ENCODE data around the gene TMEM140.

DNA sequence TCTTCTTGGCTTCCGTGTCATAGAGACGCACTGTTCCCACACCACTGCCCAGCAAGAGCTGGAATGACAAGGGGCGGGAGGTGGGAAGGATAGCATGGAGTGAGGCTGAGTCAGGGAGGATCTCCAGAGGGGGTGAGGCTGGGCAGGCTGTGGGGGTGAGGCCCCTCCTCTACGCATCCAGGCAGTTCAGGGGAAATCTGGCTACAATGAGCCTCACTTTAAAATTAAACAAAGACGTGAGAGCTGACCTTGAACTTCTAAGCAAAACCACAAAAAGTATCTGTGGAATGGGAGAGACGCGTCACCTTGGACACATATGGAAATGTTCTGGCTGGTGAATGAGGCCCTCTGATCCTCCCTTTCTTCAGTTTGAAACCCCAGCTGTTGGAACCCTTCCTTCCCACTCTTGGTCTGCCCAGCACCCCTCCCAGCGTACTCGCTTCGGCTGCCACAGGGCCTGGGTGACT, 45.8 kb downstream of the TMEM140 start:
- TF ChIP-seq POLR2AphosphoS5 (IDR thresholded peaks at IDR 0.05; ENCODE audit: low read depth, low read length) (no peak), POLR2A (IDR thresholded peaks at IDR 0.05; ENCODE audit: low read depth, low read length) (no peak), TAF1 (IDR thresholded peaks at IDR 0.05; ENCODE audit: borderline replicate concordance, low read depth, low read length) (no peak)
